H1 (cell line): ENCODE measurements around the gene ASPDH. TPM values are rescaled to one million over a fixed set of nuclear protein-coding genes. Genes with fewer than 3 reads are reported as not detected.
A peak's percentile ranks its signal among the peaks of the same experiment; 100 is the strongest.

Experiments
- CTCF ChIA-PET: fragments of 300-600 bp; sonication (Branson Sonifier 250); formaldehyde crosslinking; loops from one replicate; lab custom pipeline; 2021; ENCODE audit not compliant: partially characterized antibody; lab: Charles Lee
- POLR2A ChIA-PET: fragments of 300-600 bp; sonication (Branson Sonifier 250); formaldehyde crosslinking; loops from one replicate; lab custom pipeline; 2021; ENCODE audit warnings: inconsistent platforms; ENCODE audit not compliant: partially characterized antibody; lab: Charles Lee
- DNase-seq, 2 experiments: peaks; one replicate each; pipeline versions ENCODE4 v3.0.0 to v3.0.0-alpha.2; 2010 to 2022; ENCODE audit warnings: low spot score in 2 of 2, low read depth in 1 of 2, mixed read lengths in 1 of 2
- FAIRE-seq: peaks from 2 replicates; lab custom pipeline; 2011; peaks lifted over from hg19 to GRCh38; lab: Jason Lieb, UNC
- H2AFZ ChIP-seq: 2 replicates; pipeline ENCODE4 v1.8.1; 2012; ENCODE audit warnings: low read length, inconsistent platforms
- H2AK5ac ChIP-seq: 2 replicates; pipeline ENCODE4 v1.6.1; 2013; ENCODE audit warnings: low read depth, low read length
- H2BK120ac ChIP-seq: replicated peaks from 2 replicates; pipeline ENCODE3; 2013; ENCODE audit warnings: low read depth, low read length, inconsistent platforms
- H2BK12ac ChIP-seq: 2 replicates; pipeline ENCODE4 v1.6.1; 2013; ENCODE audit warnings: low read depth, low read length
- H2BK15ac ChIP-seq: 2 replicates; pipeline ENCODE4 v1.6.1; 2013; ENCODE audit warnings: low read length
- H2BK20ac ChIP-seq: 2 replicates; pipeline ENCODE4 v1.6.1; 2013; ENCODE audit warnings: low read length
- H2BK5ac ChIP-seq: 2 replicates; pipeline ENCODE4 v1.6.1; 2013; ENCODE audit warnings: low read depth, low read length
- H3K14ac ChIP-seq: 2 replicates; pipeline ENCODE4 v1.6.1; 2013; ENCODE audit warnings: inconsistent platforms; ENCODE audit not compliant: insufficient read length
- H3K18ac ChIP-seq: 2 replicates; pipeline ENCODE4 v1.6.1; 2013; ENCODE audit warnings: low read length; ENCODE audit errors: extremely low read depth
- H3K23ac ChIP-seq: 2 replicates; pipeline ENCODE4 v1.6.1; 2013; ENCODE audit warnings: inconsistent platforms; ENCODE audit not compliant: insufficient read length
- H3K23me2 ChIP-seq: 2 replicates; pipeline ENCODE4 v1.6.1; 2013; ENCODE audit warnings: low read depth, low read length
- H3K27ac ChIP-seq: 2 replicates; pipeline ENCODE4 v1.6.1; 2011; ENCODE audit warnings: low read depth, low read length, inconsistent platforms
- H3K27me3 ChIP-seq, 4 experiments: replicated peaks in 1 of 4; 1 replicate in 1 of 4; 2 replicates in 3 of 4; pipeline versions ENCODE4 v1.6.1 to v1.8.1; 2011 to 2013; ENCODE audit warnings: low read length in 3 of 4, mild to moderate bottlenecking in 3 of 4, inconsistent platforms in 2 of 4, mixed read lengths in 2 of 4, moderate library complexity in 1 of 4; ENCODE audit not compliant: control insufficient read depth in 3 of 4, insufficient read depth in 3 of 4; ENCODE audit errors: extremely low read depth in 1 of 4
- H3K36me3 ChIP-seq, 4 experiments: 2 replicates each; pipeline versions ENCODE4 v1.6.1 to v1.8.1; 2011 to 2013; ENCODE audit warnings: mild to moderate bottlenecking in 4 of 4, low read length in 3 of 4, moderate library complexity in 2 of 4, control low read depth in 1 of 4, inconsistent platforms in 1 of 4; ENCODE audit not compliant: insufficient read depth in 4 of 4, control insufficient read depth in 2 of 4
- H3K4ac ChIP-seq: replicated peaks from 2 replicates; pipeline ENCODE3; 2013; ENCODE audit warnings: low read length, low read depth, mixed read lengths, inconsistent platforms; ENCODE audit not compliant: insufficient read length
- H3K4me1 ChIP-seq, 4 experiments: replicated peaks in 1 of 4; 1 replicate in 1 of 4; 2 replicates in 3 of 4; pipeline versions ENCODE4 v1.6.1 to v1.8.1; 2011 to 2013; ENCODE audit warnings: low read length in 3 of 4, inconsistent platforms in 2 of 4, mixed read lengths in 1 of 4; ENCODE audit not compliant: insufficient read depth in 4 of 4, control insufficient read depth in 3 of 4
- H3K4me2 ChIP-seq, 2 experiments: 2 replicates each; pipeline versions ENCODE4 v1.6.1 to v1.8.1; 2011 to 2013; ENCODE audit warnings: low read depth in 2 of 2, low read length in 2 of 2, control low read depth in 1 of 2, inconsistent platforms in 1 of 2, mild to moderate bottlenecking in 1 of 2; ENCODE audit not compliant: insufficient read depth in 1 of 2
- H3K4me3 ChIP-seq, 4 experiments: fragments of 200-600, 300-600 bp in 1 of 4; sonication (generic), shearing (Covaris generic), sonication (Bioruptor Twin) in 1 of 4; 2 replicates each; pipeline versions ENCODE4 v1.5.1 to v1.8.1; 2011 to 2016; ENCODE audit warnings: low read length in 4 of 4, low read depth in 3 of 4, control low read depth in 2 of 4, inconsistent platforms in 2 of 4, mild to moderate bottlenecking in 2 of 4, mixed read lengths in 1 of 4, moderate library complexity in 1 of 4; ENCODE audit not compliant: insufficient read depth in 2 of 4; ENCODE audit errors: extremely low read depth in 1 of 4
- H3K56ac ChIP-seq: replicated peaks from 2 replicates; pipeline ENCODE3; 2013; ENCODE audit warnings: low read depth, mild to moderate bottlenecking, mixed read lengths, low read length, inconsistent platforms; ENCODE audit not compliant: insufficient read length
- H3K79me1 ChIP-seq: 2 replicates; pipeline ENCODE4 v1.6.1; 2013; ENCODE audit warnings: low read depth, low read length, control low read depth
- H3K79me2 ChIP-seq, 2 experiments: 2 replicates each; pipeline versions ENCODE4 v1.6.1 to v1.8.1; 2012 to 2013; ENCODE audit warnings: low read length in 2 of 2, mild to moderate bottlenecking in 2 of 2, inconsistent platforms in 1 of 2; ENCODE audit not compliant: insufficient read depth in 2 of 2, control insufficient read depth in 1 of 2
- H3K9ac ChIP-seq, 4 experiments: replicated peaks in 1 of 4; 1 replicate in 1 of 4; 2 replicates in 3 of 4; pipeline versions ENCODE4 v1.6.1 to v1.8.1; 2011 to 2013; ENCODE audit warnings: low read depth in 3 of 4, low read length in 3 of 4, control low read depth in 2 of 4, mild to moderate bottlenecking in 2 of 4, moderate library complexity in 2 of 4, inconsistent platforms in 1 of 4; ENCODE audit errors: extremely low read depth in 1 of 4
- H3K9me3 ChIP-seq, 2 experiments: 2 replicates each; pipeline versions ENCODE4 v1.6.1 to v1.8.1; 2012 to 2013; ENCODE audit warnings: mild to moderate bottlenecking in 2 of 2, moderate library complexity in 2 of 2, control low read depth in 1 of 2, inconsistent platforms in 1 of 2, low read depth in 1 of 2, low read length in 1 of 2, mixed read lengths in 1 of 2; ENCODE audit not compliant: insufficient read depth in 2 of 2
- H4K20me1 ChIP-seq, 2 experiments: replicated peaks in 1 of 2; 2 replicates each; pipeline versions ENCODE3 to v1.8.1; 2011 to 2013; ENCODE audit warnings: inconsistent platforms in 2 of 2, low read length in 2 of 2, mild to moderate bottlenecking in 1 of 2; ENCODE audit not compliant: insufficient read depth in 2 of 2, control insufficient read depth in 1 of 2
- H4K5ac ChIP-seq: 2 replicates; pipeline ENCODE4 v1.6.1; 2013; ENCODE audit warnings: low read length, low read depth, mixed read lengths, inconsistent platforms; ENCODE audit not compliant: insufficient read length
- H4K8ac ChIP-seq: 2 replicates; pipeline ENCODE4 v1.8.0; 2013; ENCODE audit warnings: mild to moderate bottlenecking, moderate library complexity, low read length, inconsistent platforms; ENCODE audit not compliant: insufficient read depth; ENCODE audit errors: extremely low read depth
- H4K91ac ChIP-seq: replicated peaks from 2 replicates; pipeline ENCODE3; 2013; ENCODE audit warnings: low read length, mixed read lengths, inconsistent platforms; ENCODE audit not compliant: insufficient read length
- BACH1 ChIP-seq: IDR thresholded peaks from 2 replicates; pipeline ENCODE4 v1.6.1; 2012; ENCODE audit warnings: low read length, improper control_type of control experiment
- CHD1 ChIP-seq: IDR thresholded peaks from 2 replicates; pipeline ENCODE4 v1.6.1; 2012; ENCODE audit warnings: low read depth, low read length, improper control_type of control experiment
- CTBP2 ChIP-seq: IDR thresholded peaks from 2 replicates; pipeline ENCODE4 v1.7.0; 2011; ENCODE audit warnings: borderline replicate concordance, mild to moderate bottlenecking, moderate library complexity, mixed read lengths, low read length; ENCODE audit not compliant: insufficient read depth, insufficient read length
- KDM1A ChIP-seq: fragments of 200-600, 300-600 bp; sonication (generic); IDR thresholded peaks from 2 replicates; pipeline ENCODE4 v1.7.1; 2016; ENCODE audit warnings: mild to moderate bottlenecking, low read length, borderline replicate concordance
- POU5F1 ChIP-seq: IDR thresholded peaks from 2 replicates; pipeline ENCODE4 v1.6.1; 2011; ENCODE audit warnings: low read depth, mild to moderate bottlenecking, low read length, moderate library complexity
- RFX5 ChIP-seq: IDR thresholded peaks from 2 replicates; pipeline ENCODE4 v1.6.1; 2011; ENCODE audit warnings: low read depth, low read length, improper control_type of control experiment, borderline replicate concordance
- SIN3A ChIP-seq, 2 experiments: IDR thresholded peaks in 1 of 2; conservative IDR thresholded peaks in 1 of 2; 2 replicates each; pipeline ENCODE4 v1.6.1; 2011 to 2012; ENCODE audit warnings: low read length in 2 of 2, improper control_type of control experiment in 1 of 2, low read depth in 1 of 2, mild to moderate bottlenecking in 1 of 2
- SP1 ChIP-seq: IDR thresholded peaks from 2 replicates; pipeline ENCODE4 v1.6.1; 2011; ENCODE audit warnings: low read depth, low read length
- SUZ12 ChIP-seq: fragments of 200-600 bp; sonication (generic); IDR thresholded peaks from 2 replicates; pipeline ENCODE4 v1.6.1; 2012; ENCODE audit warnings: mild to moderate bottlenecking, inconsistent platforms, low read length, moderate library complexity, mixed read lengths
- WGBS, 2 experiments: shearing (Covaris generic) in 1 of 2; methylation state at CpG; one replicate each; pipeline versions ENCODE4 v1.1.6 to v1.1.7; 2013 to 2015; ENCODE audit warnings: low lambda C conversion rate in 2 of 2, mixed read lengths in 2 of 2, inconsistent platforms in 1 of 2, low coverage in 1 of 2, missing lambda C conversion rate in 1 of 2; ENCODE audit not compliant: insufficient replicate concordance in 2 of 2, insufficient coverage in 1 of 2, insufficient read length in 1 of 2; ENCODE audit errors: extremely low coverage in 1 of 2, missing lambda C conversion rate in 1 of 2; 5-methylcytosine and 5-hydroxymethylcytosine counted together
- polyA plus RNA-seq, 7 experiments: library from polyadenylated mRNA; depleted of rRNA in 3 of 7; stranded (reverse) in 5 of 7; unstranded in 2 of 7; fragments of >200 nt in 5 of 7; fragments of 200-250 nt in 2 of 7; gene quantifications; 1 replicate in 5 of 7; 2 replicates in 1 of 7; 4 replicates in 1 of 7; pipeline versions ENCODE4 v1.2.1 to v1.2.3, GENCODE V29; 2011 to 2013; ENCODE audit warnings: missing spikeins in 2 of 7, mixed read lengths in 2 of 7
- total RNA-seq: library from RNA; stranded (reverse); fragmentation: NEBNext Ultra II Directional; extraction: Animal tissue kit (Norgen Biotek cat#: 25700); gene quantifications from 2 replicates; pipeline ENCODE4 v1.2.1, GENCODE V29; 2021

Gene ASPDH
- total and polyA plus RNA-seq, 2 of the 8 experiments (the other 6 are each of a cell fraction or from before 2014, with no cell fraction given) = not detected

- Histone ChIP-seq H4K20me1 (peaks cover 3 to 16% of the 10 kb centered on the region in 2 experiments), H4K8ac (peak overlapping the region; percentile 1; the same call in 1 of the 2 replicates), H2BK20ac (no peak overlapping the region), H3K23me2 (peaks cover 20% of the 10 kb centered on the region), H2BK120ac (no peak overlapping the region), H4K91ac (no peak overlapping the region), H3K4ac (no peak overlapping the region), H3K27me3 (peaks cover 0 to 38% (median 23%) of the 10 kb centered on the region in 4 experiments; a peak in 6 of 7 replicates), H3K27ac (no peak overlapping the region), H3K56ac (no peak overlapping the region), H3K14ac (no peak overlapping the region), H3K23ac (no peak overlapping the region), H2BK12ac (no peak overlapping the region), H3K9ac (no peak overlapping the region), H2AFZ (no peak overlapping the region), H4K5ac (no peak overlapping the region), H2BK15ac (no peak overlapping the region), H3K79me1 (no peaks in the 10 kb centered on the region), H3K9me3 (no peaks in the 10 kb centered on the region), H3K18ac (no peak overlapping the region), H3K4me1 (peaks cover 0 to 26% (median 8%) of the 10 kb centered on the region in 4 experiments; a peak in 6 of 7 replicates), H2BK5ac (no peak overlapping the region), H3K4me3 (no peak overlapping the region), H2AK5ac (no peak overlapping the region), H3K4me2 (no peak overlapping the region), H3K36me3 (no peaks in the 10 kb centered on the region), H3K79me2 (no peaks in the 10 kb centered on the region; a peak in 1 of 4 replicates)
- POLR2A ChIA-PET = interaction anchor here (1.2 to 4.1 kb wide), 4 partner anchors 12 to 241 kb away, joined by 3 to 15 read pairs (median 3); no protein-coding TSS in a partner anchor
- TF ChIP-seq CTBP2 = no peak
- TF ChIP-seq RFX5 = no peak
- peak; percentile 72; the same call in 1 of the 2 replicates for TF ChIP-seq KDM1A
- no peak for TF ChIP-seq BACH1
- no peak for TF ChIP-seq SUZ12
- TF ChIP-seq CHD1 = no peak
- TF ChIP-seq POU5F1 = no peak
- TF ChIP-seq SIN3A (conservative IDR thresholded peaks at IDR 0.05 in 1 of 2, IDR thresholded peaks at IDR 0.05 in 1 of 2; ENCODE audit: low read depth in 1 of 2, low read length in 2 of 2) = no peak
- TF ChIP-seq SP1 = no peak
- WGBS, 2 experiments = 86% methylated on average over 19 of the region's 19 CpGs; no CpG with 5 or more reads in 1 of the 2 experiments
- CTCF ChIA-PET = interaction anchor here (0.8 to 10.6 kb wide), 6 partner anchors 13 to 126 kb away, joined by 3 to 269 read pairs (median 4); no protein-coding TSS in a partner anchor
- no peak for FAIRE-seq
- DNase-seq = no peak
Observed at GRCh38 chr19:50553134-50553703, 39.5 kb upstream of the ASPDH start.
